Right hindlimb (tissue), 1 donor: ENCODE results near the gene ALOXE3.
"Not testable (repeated sequence)": the region's sequence is repeated elsewhere in the genome, so short reads cannot be mapped to it uniquely, and the experiment has no call there.

ENCODE experiments used
- DNase-seq: peaks from one replicate; pipeline ENCODE4 v3.0.0-alpha.2; 2018

The ALOXE3 gene

DNA sequence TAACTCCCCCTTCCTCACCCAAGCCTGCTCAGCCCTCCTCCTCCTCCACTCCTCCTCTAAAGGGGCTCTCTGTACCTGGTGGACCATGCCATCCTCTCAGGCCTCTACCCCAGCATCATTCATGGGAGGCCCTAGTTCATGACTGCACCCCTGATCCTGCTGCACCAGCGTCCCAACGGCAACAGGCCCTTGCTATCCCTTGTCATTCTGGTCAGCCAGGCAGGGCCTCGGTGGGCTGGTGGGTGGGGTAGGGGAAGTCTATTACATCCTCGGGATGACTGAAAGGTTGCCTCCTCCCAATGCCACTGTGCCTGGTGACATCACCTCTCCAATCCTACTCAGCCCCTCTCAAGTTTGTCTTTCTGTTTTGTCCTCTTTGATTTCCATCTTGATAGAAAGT is 50.5 kb downstream of the ALOXE3 start:
- DNase-seq: no peak

- DNase-seq: no peak
Observed at GRCh38 chr17:8066841-8067775, 51.2 kb downstream of the ALOXE3 start.

- no peak for DNase-seq
Observed at GRCh38 chr17:8064561-8065019, 53.7 kb downstream of the ALOXE3 start.

GRCh38 chr17:8063761-8064534 is 54.4 kb downstream of the ALOXE3 start:
- no peak for DNase-seq

GRCh38 chr17:8062807-8063483 is 55.4 kb downstream of the ALOXE3 start:
- no peak for DNase-seq

DNA sequence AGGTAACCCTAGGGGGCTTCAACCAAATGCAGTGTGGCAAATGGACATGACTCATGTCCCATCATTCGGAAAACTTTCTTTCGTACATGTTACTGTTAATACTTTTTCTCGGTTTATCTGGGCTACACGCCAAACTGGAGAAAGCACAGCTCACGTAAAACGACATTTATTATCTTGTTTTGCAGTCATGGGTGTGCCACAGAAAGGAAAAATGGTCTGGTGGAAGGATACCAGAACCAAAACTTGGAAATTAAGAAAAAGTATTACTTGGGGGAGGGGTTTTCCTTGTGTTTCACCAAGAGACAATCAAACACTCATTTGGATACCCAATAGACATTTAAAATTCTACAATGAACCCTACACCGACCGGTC is 55.9 kb downstream of the ALOXE3 start:
- DNase-seq: no peak

GRCh38 chr17:8061851-8062250 is 56.5 kb downstream of the ALOXE3 start:
- DNase-seq: not testable (repeated sequence)

- peak; percentile 61 for DNase-seq
Observed at GRCh38 chr17:8060274-8060673, 58.0 kb downstream of the ALOXE3 start.

- DNase-seq: no peak
Observed at GRCh38 chr17:8059131-8059530, 59.2 kb downstream of the ALOXE3 start.

DNA sequence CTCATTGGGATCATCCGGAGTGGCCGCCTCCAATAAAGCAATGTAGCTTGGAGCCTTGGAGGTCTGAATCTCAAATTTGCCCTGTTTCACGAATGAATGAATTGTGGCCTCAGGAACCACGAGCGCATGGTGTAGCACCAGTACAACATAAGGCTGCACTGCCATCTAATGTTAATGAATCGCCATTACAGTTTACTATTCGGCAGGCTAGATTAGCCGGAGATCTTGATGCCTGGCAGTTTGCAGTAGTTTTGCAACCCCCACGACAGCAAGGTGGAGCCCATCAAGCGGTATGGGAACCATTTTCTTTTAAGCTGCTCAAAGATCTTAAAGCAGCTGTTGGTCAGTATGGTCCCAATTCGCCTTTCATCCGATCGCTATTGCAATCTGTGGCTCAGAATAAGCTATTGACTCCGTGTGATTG is 60.6 kb downstream of the ALOXE3 start:
- peak; percentile 55 for DNase-seq

DNA sequence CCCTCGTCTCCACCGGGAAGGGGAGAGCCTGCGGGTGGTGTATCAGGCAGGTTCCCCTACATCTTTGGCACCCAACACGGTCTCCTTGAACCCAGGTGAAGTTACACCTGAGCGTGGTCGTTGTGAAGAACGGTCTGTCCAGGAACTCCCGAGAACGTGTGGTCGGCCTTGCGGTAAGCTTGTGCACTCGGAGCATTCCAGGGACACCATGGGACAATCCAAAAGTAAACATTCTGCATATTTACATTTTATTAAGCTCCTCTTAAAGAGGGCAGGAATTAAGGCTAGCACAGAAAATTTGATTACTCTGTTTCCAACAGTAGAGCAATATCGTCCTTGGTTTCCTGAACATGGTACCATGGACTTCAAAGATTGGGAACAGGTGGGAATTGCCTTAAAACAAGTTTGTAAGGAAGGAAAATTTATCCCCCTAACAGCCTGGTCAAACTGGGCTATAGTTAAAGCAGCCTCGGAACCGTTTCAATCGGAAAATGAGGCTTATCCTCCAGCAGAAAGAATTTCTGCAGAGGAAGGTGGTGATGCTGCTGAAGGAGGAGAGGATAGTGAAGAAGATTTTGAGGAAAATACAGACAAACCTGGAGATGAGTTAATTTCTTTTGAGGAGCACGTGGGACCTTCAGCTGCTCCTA is 61.2 kb downstream of the ALOXE3 start:
- no peak for DNase-seq

DNA sequence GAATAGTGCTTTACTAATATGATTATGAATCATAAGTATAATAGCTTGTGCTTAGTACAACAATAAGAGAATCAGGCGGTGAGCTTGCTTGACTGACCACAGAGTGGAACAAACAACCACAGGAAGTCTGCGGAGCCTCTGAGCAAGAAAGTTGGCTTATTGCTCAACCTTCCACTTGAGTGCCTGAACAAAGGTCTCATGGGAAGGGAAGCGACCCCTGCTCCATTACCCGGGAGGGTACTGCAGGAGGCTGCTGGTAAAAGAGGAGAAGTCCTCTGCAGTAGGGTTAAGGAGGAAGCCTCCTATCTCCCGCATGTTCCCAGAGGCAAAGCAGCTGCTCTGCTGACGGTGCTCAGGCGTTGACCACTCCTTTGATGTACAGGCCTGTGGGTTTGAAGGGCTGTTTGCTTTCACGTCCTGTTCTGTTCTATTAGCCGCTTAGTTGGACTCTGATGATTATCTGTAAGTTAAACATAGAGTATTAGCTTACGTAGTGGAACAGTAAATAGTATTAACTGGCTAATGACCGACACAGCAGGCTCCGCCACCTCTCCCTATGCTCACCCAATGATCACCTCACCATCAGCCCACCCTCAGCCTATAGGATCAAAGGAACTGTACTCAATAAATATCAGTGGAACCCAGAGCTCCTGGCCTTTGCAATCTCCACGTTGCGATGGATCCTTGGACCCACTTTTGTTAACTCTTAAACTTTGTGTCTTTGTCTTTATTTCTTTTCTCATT is 61.9 kb downstream of the ALOXE3 start:
- no peak for DNase-seq

- DNase-seq: no peak
Observed at GRCh38 chr17:8055851-8056231, 62.5 kb downstream of the ALOXE3 start.

DNA sequence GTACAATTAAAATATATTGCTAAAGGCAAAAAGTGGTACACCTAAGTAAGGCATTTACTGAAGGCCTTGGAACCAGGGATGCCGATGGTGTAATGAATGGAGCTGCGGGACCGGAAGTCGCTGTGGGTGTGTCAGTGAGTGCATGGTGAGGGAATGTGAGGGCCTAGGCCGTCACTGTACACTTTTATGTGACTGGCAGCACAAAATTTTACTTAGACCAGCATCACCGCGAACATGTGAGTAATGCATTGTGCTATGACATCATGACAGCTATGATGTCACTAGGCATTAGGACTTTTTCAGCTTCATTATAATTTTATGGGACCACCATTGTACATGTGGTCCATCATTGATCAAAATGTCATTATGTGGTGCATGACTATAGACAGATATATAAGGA is 64.7 kb downstream of the ALOXE3 start:
- DNase-seq: no peak

- DNase-seq: no peak
Observed at GRCh38 chr17:8052256-8053252, 65.8 kb downstream of the ALOXE3 start.

GRCh38 chr17:8051831-8052230 is 66.5 kb downstream of the ALOXE3 start:
- DNase-seq: no peak

DNA sequence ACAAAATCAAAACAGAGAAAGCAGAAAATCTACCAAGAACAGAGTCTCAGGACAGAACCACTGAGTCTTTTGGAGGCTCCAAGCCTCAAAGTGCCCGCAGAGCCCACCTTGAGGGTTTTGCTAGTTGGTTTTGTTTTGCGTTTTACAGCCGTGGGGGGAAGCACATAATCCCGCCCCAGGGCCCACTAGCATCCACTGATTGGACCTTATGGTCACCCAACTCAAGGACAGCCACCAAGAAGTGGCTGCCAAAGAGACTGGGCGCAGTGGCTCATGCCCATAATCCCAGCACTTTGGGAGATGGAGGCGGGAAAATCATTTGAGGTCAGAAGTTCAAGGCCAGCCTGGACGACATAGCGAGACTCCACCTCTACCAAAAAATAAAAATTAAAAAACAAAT is 69.6 kb downstream of the ALOXE3 start:
- no peak for DNase-seq

- no peak for DNase-seq
Observed at GRCh38 chr17:8048236-8048635, 70.1 kb downstream of the ALOXE3 start.

DNA sequence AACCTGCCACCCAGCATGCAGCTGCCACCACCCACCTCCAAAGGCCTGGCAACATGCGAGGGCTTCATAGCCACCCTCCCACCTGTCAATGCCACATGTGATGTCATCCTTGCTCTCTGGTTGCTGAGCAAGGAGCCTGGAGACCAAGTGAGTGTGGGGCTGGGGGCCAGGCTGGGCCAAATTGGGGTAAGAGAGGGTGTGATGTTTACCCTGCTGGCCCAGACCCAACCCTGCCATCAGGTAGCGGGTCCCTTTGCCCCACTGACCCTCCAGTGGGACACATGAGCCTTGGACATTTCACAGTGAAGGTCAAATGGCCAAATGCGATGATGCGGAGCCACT is 70.6 kb downstream of the ALOXE3 start:
- DNase-seq: no peak

DNA sequence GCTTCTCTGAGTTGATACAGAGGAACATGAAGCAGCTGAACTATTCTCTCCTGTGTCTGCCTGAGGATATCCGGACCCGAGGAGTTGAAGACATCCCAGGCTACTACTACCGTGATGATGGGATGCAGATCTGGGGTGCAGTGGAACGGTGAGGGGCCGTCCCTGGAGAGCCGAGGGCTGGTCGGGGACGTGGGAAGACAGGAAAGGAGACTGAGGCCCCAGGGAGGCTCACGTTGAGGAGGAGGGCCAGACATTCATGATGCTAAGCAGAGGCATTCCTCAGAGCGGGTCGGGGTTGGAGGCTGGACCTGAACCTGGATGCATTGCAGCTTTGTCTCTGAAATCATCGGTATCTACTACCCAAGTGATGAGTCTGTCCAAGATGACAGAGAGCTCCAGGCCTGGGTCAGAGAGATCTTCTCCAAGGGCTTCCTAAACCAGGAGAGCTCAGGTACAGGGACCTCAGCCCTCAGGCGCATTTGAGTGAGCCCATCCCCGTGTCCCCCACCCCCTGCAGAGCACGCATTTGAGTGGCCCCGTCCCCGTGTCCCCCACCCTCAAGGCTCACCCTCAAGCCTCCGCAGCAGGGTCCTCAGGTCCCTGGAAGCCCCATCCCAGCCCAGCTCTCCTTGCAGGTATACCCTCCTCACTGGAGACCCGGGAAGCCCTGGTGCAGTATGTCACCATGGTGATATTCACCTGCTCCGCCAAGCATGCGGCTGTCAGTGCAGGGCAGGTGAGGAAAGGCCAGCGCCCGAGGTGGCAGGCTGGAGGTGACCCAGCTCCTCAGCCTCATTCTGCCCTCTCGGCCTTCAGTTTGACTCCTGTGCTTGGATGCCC is 71.2 kb downstream of the ALOXE3 start:
- DNase-seq: no peak
